Measurements from ENCODE around the gene GAPVD1.
A peak's percentile ranks its signal among the peaks of the same experiment; 100 is the strongest.

GAPVD1 gene

GRCh38 chr9:125238915-125239446 lies 22.6 kb upstream of the GAPVD1 start:
- Histone ChIP-seq H2AK5ac (ENCODE audit: low read length, severe bottlenecking) (no peak overlapping the region), H3K27me3 (ENCODE audit: control insufficient read depth in 1 of 2, insufficient read depth in 1 of 2, low read length in 2 of 2) (no peaks in the 10 kb centered on the region), H3K9ac (ENCODE audit: low read length) (peak overlapping the region; percentile 99), H2BK12ac (ENCODE audit: low read length in 2 of 2) (no peak overlapping the region), H3K79me1 (replicated peaks; ENCODE audit: low read length, poor library complexity, severe bottlenecking) (no peaks in the 10 kb centered on the region), H4K8ac (ENCODE audit: low read length) (no peak overlapping the region), H3K14ac (ENCODE audit: low read length in 2 of 2) (no peak overlapping the region), H2BK5ac (ENCODE audit: low read depth, low read length, poor library complexity, severe bottlenecking) (no peak overlapping the region), H3K4ac (ENCODE audit: low read depth in 1 of 2, low read length in 2 of 2) (no peak overlapping the region), H3K4me3 (ENCODE audit: insufficient read depth in 1 of 2, low read depth in 1 of 2, low read length in 2 of 2) (peak overlapping the region in 1 of 2 experiments; percentile 100), H3K27ac (ENCODE audit: low read length, poor library complexity, severe bottlenecking) (no peak overlapping the region), H2BK120ac (ENCODE audit: low read depth, low read length) (no peak overlapping the region), H2AFZ (ENCODE audit: low read depth, low read length) (no peak overlapping the region), H3K18ac (ENCODE audit: low read depth in 1 of 2, low read length in 2 of 2) (no peak overlapping the region), H3K9me3 (ENCODE audit: control insufficient read depth, low read length) (no peaks in the 10 kb centered on the region), H2BK15ac (ENCODE audit: low read depth, poor library complexity, severe bottlenecking) (no peak overlapping the region), H3K4me1 (ENCODE audit: control insufficient read depth, insufficient read depth, low read depth, low read length) (peaks cover 10% of the 10 kb centered on the region), H3K4me2 (ENCODE audit: low read length, poor library complexity, severe bottlenecking) (peak overlapping the region; percentile 61), H3K36me3 (ENCODE audit: control insufficient read depth in 1 of 2, insufficient read depth in 2 of 2, low read depth in 1 of 2, low read length in 2 of 2) (peaks cover 18 to 63% of the 10 kb centered on the region in 2 experiments), H3K23ac (ENCODE audit: low read length in 2 of 2) (no peak overlapping the region), H4K91ac (ENCODE audit: low read length) (no peak overlapping the region)
- 90% methylated on average over 13 of the region's 14 CpGs for WGBS
- DNase-seq, result peak; percentile 14

- H2BK12ac ChIP-seq (ENCODE audit: low read length in 2 of 2), result no peak overlapping the region
- H2BK15ac ChIP-seq (ENCODE audit: low read depth, poor library complexity, severe bottlenecking), result no peak overlapping the region
- no peak overlapping the region for H3K23ac ChIP-seq (ENCODE audit: low read length in 2 of 2)
- H4K91ac ChIP-seq (ENCODE audit: low read length), result no peak overlapping the region
- no peaks in the 10 kb centered on the region for H3K9me3 ChIP-seq (ENCODE audit: control insufficient read depth, low read length)
- H2AFZ ChIP-seq (ENCODE audit: low read depth, low read length), result no peak overlapping the region
- peaks cover 16 to 56% of the 10 kb centered on the region in 2 experiments for H3K36me3 ChIP-seq (ENCODE audit: control insufficient read depth in 1 of 2, insufficient read depth in 2 of 2, low read depth in 1 of 2, low read length in 2 of 2)
- WGBS, result 51% methylated on average over 3 of the region's 8 CpGs
- H3K79me1 ChIP-seq (replicated peaks; ENCODE audit: low read length, poor library complexity, severe bottlenecking), result no peaks in the 10 kb centered on the region
- no peak overlapping the region for H4K8ac ChIP-seq (ENCODE audit: low read length)
- H3K4me2 ChIP-seq (ENCODE audit: low read length, poor library complexity, severe bottlenecking), result peak overlapping the region; percentile 61
- DNase-seq, result no peak
- H2AK5ac ChIP-seq (ENCODE audit: low read length, severe bottlenecking), result no peak overlapping the region
- no peak overlapping the region for H2BK120ac ChIP-seq (ENCODE audit: low read depth, low read length)
- peaks cover 6% of the 10 kb centered on the region for H3K4me1 ChIP-seq (ENCODE audit: control insufficient read depth, insufficient read depth, low read depth, low read length)
- no peaks in the 10 kb centered on the region for H3K27me3 ChIP-seq (ENCODE audit: control insufficient read depth in 1 of 2, insufficient read depth in 1 of 2, low read length in 2 of 2)
- peak overlapping the region; percentile 99 for H3K9ac ChIP-seq (ENCODE audit: low read length)
- peak overlapping the region; percentile 95 to 100 for H3K4me3 ChIP-seq (ENCODE audit: insufficient read depth in 1 of 2, low read depth in 1 of 2, low read length in 2 of 2)
- H3K18ac ChIP-seq (ENCODE audit: low read depth in 1 of 2, low read length in 2 of 2), result no peak overlapping the region
- H3K4ac ChIP-seq (ENCODE audit: low read depth in 1 of 2, low read length in 2 of 2), result no peak overlapping the region
- H3K27ac ChIP-seq (ENCODE audit: low read length, poor library complexity, severe bottlenecking), result no peak overlapping the region
- no peak overlapping the region for H2BK5ac ChIP-seq (ENCODE audit: low read depth, low read length, poor library complexity, severe bottlenecking)
- no peak overlapping the region for H3K14ac ChIP-seq (ENCODE audit: low read length in 2 of 2)
Measured at GRCh38 chr9:125239631-125240597, 21.7 kb upstream of the GAPVD1 start.

GRCh38 chr9:125240649-125240999 lies 21.0 kb upstream of the GAPVD1 start:
- Histone ChIP-seq H2BK5ac (ENCODE audit: low read depth, low read length, poor library complexity, severe bottlenecking) (no peak overlapping the region), H4K91ac (ENCODE audit: low read length) (peak overlapping the region; percentile 74), H3K27ac (ENCODE audit: low read length, poor library complexity, severe bottlenecking) (peak overlapping the region; percentile 90), H3K23ac (ENCODE audit: low read length in 2 of 2) (peak overlapping the region in 1 of 2 experiments; percentile 99), H3K9me3 (ENCODE audit: control insufficient read depth, low read length) (no peaks in the 10 kb centered on the region), H2AFZ (ENCODE audit: low read depth, low read length) (no peak overlapping the region), H2BK15ac (ENCODE audit: low read depth, poor library complexity, severe bottlenecking) (no peak overlapping the region), H3K79me1 (replicated peaks; ENCODE audit: low read length, poor library complexity, severe bottlenecking) (no peaks in the 10 kb centered on the region), H3K4ac (ENCODE audit: low read depth in 1 of 2, low read length in 2 of 2) (peak overlapping the region; percentile 7 to 97), H2BK120ac (ENCODE audit: low read depth, low read length) (peak overlapping the region; percentile 4), H3K4me3 (ENCODE audit: insufficient read depth in 1 of 2, low read depth in 1 of 2, low read length in 2 of 2) (peak overlapping the region; percentile 95 to 100), H3K9ac (ENCODE audit: low read length) (peak overlapping the region; percentile 99), H3K4me2 (ENCODE audit: low read length, poor library complexity, severe bottlenecking) (peak overlapping the region; percentile 1), H3K14ac (ENCODE audit: low read length in 2 of 2) (peak overlapping the region in 1 of 2 experiments; percentile 94), H3K4me1 (ENCODE audit: control insufficient read depth, insufficient read depth, low read depth, low read length) (peaks cover 5% of the 10 kb centered on the region), H3K27me3 (ENCODE audit: control insufficient read depth in 1 of 2, insufficient read depth in 1 of 2, low read length in 2 of 2) (no peaks in the 10 kb centered on the region), H2BK12ac (ENCODE audit: low read length in 2 of 2) (peak overlapping the region in 1 of 2 experiments; percentile 67), H3K36me3 (ENCODE audit: control insufficient read depth in 1 of 2, insufficient read depth in 2 of 2, low read depth in 1 of 2, low read length in 2 of 2) (peaks cover 13 to 49% of the 10 kb centered on the region in 2 experiments), H3K18ac (ENCODE audit: low read depth in 1 of 2, low read length in 2 of 2) (peak overlapping the region; percentile 23 to 96), H2AK5ac (ENCODE audit: low read length, severe bottlenecking) (peak overlapping the region; percentile 24), H4K8ac (ENCODE audit: low read length) (peak overlapping the region; percentile 76)
- under 1% methylated on average over 33 of the region's 33 CpGs for WGBS
- no peak for DNase-seq

Data from mesenchymal stem cell (in vitro differentiated cells and primary cell).